Endothelial cell (in vitro differentiated cells): ENCODE results near the gene ADCY3. TPM values are rescaled to one million over a fixed set of nuclear protein-coding genes. Genes with fewer than 3 reads are reported as not detected.
A peak's percentile ranks its signal among the peaks of the same experiment; 100 is the strongest.

ENCODE experiments used
- DNase-seq: peaks from one replicate; pipeline ENCODE4 v3.0.0; 2021; ENCODE audit warnings: low spot score
- H3K27ac Mint-ChIP-seq: one replicate; pipeline ENCODE4 v1.8.0; 2021; ENCODE audit warnings: mixed read lengths, inconsistent platforms; ENCODE audit not compliant: unreplicated experiment
- H3K27me3 Mint-ChIP-seq: one replicate; pipeline ENCODE4 v1.8.0; 2021; ENCODE audit warnings: mild to moderate bottlenecking, moderate library complexity, mixed read lengths, inconsistent platforms; ENCODE audit not compliant: unreplicated experiment
- H3K36me3 Mint-ChIP-seq: one replicate; pipeline ENCODE4 v1.8.0; 2021; ENCODE audit warnings: mild to moderate bottlenecking, low read depth, mixed read lengths, inconsistent platforms; ENCODE audit not compliant: unreplicated experiment
- H3K4me1 Mint-ChIP-seq: one replicate; pipeline ENCODE4 v1.8.0; 2021; ENCODE audit warnings: mild to moderate bottlenecking, mixed read lengths, inconsistent platforms; ENCODE audit not compliant: unreplicated experiment
- H3K4me3 Mint-ChIP-seq: one replicate; pipeline ENCODE4 v1.8.0; 2021; ENCODE audit warnings: mild to moderate bottlenecking, mixed read lengths, inconsistent platforms; ENCODE audit not compliant: unreplicated experiment
- H3K9me3 Mint-ChIP-seq: one replicate; pipeline ENCODE4 v1.8.0; 2021; ENCODE audit warnings: mixed read lengths, inconsistent platforms; ENCODE audit not compliant: unreplicated experiment
- total RNA-seq: library from RNA; stranded (reverse); fragmentation: NEBNext Ultra II Directional; extraction: Animal tissue kit (Norgen Biotek cat#: 25700); gene quantifications from one replicate; pipeline ENCODE4 v1.2.1, GENCODE V29; 2021; ENCODE audit not compliant: unreplicated experiment
- TF ChIP-seq, protein P1 (sequence below): fragments of 200-600 bp; sonication (generic); IDR thresholded peaks from one replicate; pipeline ENCODE4 v1.5.0; 2021; ENCODE audit warnings: antibody characterized with exemption; ENCODE audit not compliant: unreplicated experiment

ADCY3 gene
- total RNA-seq, 1 donor from 2014 or later = 88.0 TPM

DNA sequence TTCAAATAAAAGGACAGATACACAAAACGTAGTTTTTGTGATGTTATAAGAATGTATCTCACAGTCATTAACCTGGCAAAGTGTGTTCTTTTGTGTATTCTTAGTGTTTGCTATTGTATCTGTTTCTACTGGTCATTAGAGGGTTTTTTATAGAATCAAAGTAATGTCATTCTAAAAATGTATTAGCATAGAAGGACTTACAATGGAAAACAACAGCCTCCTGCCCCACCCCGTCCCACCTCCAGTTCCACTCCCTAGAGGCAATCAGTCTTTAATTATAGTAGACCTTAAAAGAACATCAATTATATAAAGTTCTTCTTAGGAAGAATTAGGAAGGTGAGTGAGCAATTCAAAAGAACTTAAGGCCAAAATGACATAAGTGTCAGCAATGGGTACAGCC lies 37.9 kb upstream of the ADCY3 start:
- Mint-ChIP-seq H3K27me3 (no peaks in the 10 kb centered on the region), H3K36me3 (peaks cover 60% of the 10 kb centered on the region), H3K27ac (no peak overlapping the region), H3K9me3 (no peaks in the 10 kb centered on the region), H3K4me3 (no peak overlapping the region), H3K4me1 (peaks cover 8% of the 10 kb centered on the region)
- no peak for DNase-seq
- TF ChIP-seq, protein P1, sequence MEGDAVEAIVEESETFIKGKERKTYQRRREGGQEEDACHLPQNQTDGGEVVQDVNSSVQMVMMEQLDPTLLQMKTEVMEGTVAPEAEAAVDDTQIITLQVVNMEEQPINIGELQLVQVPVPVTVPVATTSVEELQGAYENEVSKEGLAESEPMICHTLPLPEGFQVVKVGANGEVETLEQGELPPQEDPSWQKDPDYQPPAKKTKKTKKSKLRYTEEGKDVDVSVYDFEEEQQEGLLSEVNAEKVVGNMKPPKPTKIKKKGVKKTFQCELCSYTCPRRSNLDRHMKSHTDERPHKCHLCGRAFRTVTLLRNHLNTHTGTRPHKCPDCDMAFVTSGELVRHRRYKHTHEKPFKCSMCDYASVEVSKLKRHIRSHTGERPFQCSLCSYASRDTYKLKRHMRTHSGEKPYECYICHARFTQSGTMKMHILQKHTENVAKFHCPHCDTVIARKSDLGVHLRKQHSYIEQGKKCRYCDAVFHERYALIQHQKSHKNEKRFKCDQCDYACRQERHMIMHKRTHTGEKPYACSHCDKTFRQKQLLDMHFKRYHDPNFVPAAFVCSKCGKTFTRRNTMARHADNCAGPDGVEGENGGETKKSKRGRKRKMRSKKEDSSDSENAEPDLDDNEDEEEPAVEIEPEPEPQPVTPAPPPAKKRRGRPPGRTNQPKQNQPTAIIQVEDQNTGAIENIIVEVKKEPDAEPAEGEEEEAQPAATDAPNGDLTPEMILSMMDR = no peak

DNA sequence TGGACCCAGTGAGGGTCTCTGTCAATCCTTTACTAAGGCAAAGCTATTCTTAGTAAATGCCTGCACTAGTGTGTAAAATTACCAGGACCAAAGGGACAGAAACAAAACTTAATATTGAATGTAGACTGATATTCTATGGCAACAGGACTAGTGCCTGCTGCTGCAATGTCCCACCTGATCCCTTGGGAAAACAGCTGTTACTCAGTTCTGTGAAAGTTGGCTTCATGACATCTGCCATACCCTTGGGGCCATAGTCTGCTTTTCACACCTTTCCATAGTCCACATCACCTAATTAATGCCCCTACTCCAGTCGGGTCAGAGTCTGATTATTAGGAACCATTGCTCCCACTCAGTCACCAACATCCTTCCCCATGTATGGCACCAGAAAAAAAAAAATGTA lies 37.2 kb upstream of the ADCY3 start:
- Mint-ChIP-seq H3K36me3 (peaks cover 60% of the 10 kb centered on the region), H3K27me3 (no peaks in the 10 kb centered on the region), H3K27ac (no peak overlapping the region), H3K9me3 (no peaks in the 10 kb centered on the region), H3K4me3 (no peak overlapping the region), H3K4me1 (peaks cover 8% of the 10 kb centered on the region)
- no peak for DNase-seq
- TF ChIP-seq, protein P1 = no peak

DNA sequence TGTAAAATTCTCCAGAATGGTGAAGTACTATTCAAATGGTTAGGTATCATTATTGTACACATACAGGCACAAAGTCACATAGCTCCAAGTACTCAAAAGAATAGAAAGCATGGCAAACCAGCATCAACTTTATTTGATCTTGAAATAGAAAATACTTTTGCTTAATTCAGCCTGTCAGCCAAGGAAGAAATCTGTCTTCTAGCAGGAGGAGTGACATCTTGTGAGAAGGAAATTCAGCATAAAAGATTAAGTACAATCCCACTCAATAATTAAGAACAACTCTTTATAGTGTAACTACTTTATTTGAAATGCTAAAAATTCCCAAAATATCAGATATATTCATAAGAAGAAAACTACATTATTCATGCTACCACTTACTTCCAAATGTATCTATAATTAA lies 35.9 kb upstream of the ADCY3 start:
- H3K27ac Mint-ChIP-seq = no peak overlapping the region
- DNase-seq = no peak
- TF ChIP-seq, protein P1 = no peak
- no peaks in the 10 kb centered on the region for H3K27me3 Mint-ChIP-seq
- H3K36me3 Mint-ChIP-seq = peaks cover 60% of the 10 kb centered on the region
- peak overlapping the region; percentile 28 for H3K4me3 Mint-ChIP-seq
- peaks cover 8% of the 10 kb centered on the region for H3K4me1 Mint-ChIP-seq
- H3K9me3 Mint-ChIP-seq = no peaks in the 10 kb centered on the region

DNA sequence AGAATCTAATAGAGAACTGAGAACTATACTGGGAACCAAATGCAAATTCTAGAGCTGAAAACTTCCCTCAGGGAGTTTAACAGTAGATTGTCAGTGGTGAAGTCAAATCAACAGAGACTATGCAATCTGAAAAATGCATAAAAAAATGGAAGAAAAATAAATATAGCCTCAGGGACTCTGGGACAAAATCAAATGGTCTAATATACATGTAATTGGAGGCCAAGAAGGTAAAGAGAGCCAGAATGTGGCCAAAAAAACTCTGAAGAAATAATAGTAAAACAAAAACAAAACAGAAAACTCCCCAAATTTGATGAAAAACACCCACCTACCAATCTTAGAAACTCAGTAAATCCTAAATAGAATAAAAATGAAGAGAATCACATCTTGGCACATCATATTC lies 35.2 kb upstream of the ADCY3 start:
- Mint-ChIP-seq H3K36me3 (peaks cover 61% of the 10 kb centered on the region), H3K27me3 (no peaks in the 10 kb centered on the region), H3K4me1 (peaks cover 8% of the 10 kb centered on the region), H3K4me3 (no peak overlapping the region), H3K9me3 (no peaks in the 10 kb centered on the region), H3K27ac (no peak overlapping the region)
- no peak for DNase-seq
- TF ChIP-seq, protein P1 = no peak

DNA sequence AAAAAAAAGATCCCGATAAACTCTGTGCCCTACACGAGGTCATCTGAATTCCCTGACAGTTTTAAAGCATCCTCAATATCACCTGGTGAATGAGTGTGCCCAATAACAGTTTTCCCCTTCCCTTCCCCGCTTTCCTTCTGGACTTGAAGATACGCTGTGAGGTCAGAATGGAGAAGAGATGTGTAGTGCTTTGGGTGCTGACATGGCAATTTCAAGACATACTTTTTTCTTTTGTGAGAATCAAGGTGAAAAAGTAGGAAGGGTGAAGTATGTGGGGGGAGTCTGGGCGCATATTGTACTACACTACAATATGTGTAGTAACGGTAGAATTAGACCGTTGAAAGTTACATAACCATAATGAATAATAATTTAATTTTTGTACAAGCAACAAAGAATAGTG lies 30.1 kb upstream of the ADCY3 start:
- peaks cover 36% of the 10 kb centered on the region for H3K36me3 Mint-ChIP-seq
- DNase-seq = no peak
- no peak overlapping the region for H3K27ac Mint-ChIP-seq
- TF ChIP-seq, protein P1 = no peak
- H3K9me3 Mint-ChIP-seq = no peaks in the 10 kb centered on the region
- no peaks in the 10 kb centered on the region for H3K27me3 Mint-ChIP-seq
- peaks cover 2% of the 10 kb centered on the region for H3K4me1 Mint-ChIP-seq
- no peak overlapping the region for H3K4me3 Mint-ChIP-seq
